ENCODE results near the gene TIE1. TPM values are rescaled to one million over a fixed set of nuclear protein-coding genes. Genes with fewer than 3 reads are reported as not detected.

The TIE1 gene
- total and polyA plus RNA-seq, 2 experiments from 2014 or later = 5.0 TPM; not detected in 1

- H3K36me3 ChIP-seq = no peaks in the 10 kb centered on the region
- peak in 1 of 2 donors; percentile 39 for DNase-seq (ENCODE audit: low read depth in 1 of 2, low spot score in 1 of 2)
Measured at GRCh38 chr1:43348343-43348808, 47.6 kb downstream of the TIE1 start.

GRCh38 chr1:43348809-43349593 lies 48.2 kb downstream of the TIE1 start:
- Histone ChIP-seq H3K27ac (peak overlapping the region; percentile 97), H3K4me3 (peak overlapping the region; percentile 38), H3K27me3 (no peaks in the 10 kb centered on the region), H3K9me3 (ENCODE audit: low read depth) (no peaks in the 10 kb centered on the region), H3K4me1 (ENCODE audit: low read depth) (peaks cover 31% of the 10 kb centered on the region), H3K36me3 (no peaks in the 10 kb centered on the region)
- DNase-seq (ENCODE audit: low read depth in 1 of 2, low spot score in 1 of 2) = peak; percentile 78 to 95
- no peak for TF ChIP-seq CTCF (IDR thresholded peaks at IDR 0.05; ENCODE audit: low read depth, low read length)

More at GRCh38 chr1:43348343-43348808, 47.6 kb downstream of the TIE1 start:
- Histone ChIP-seq H3K27me3 (no peaks in the 10 kb centered on the region), H3K27ac (peak overlapping the region; percentile 97), H3K4me3 (peak overlapping the region; percentile 38), H3K9me3 (ENCODE audit: low read depth) (no peaks in the 10 kb centered on the region), H3K4me1 (ENCODE audit: low read depth) (peaks cover 34% of the 10 kb centered on the region)
- no peak for TF ChIP-seq CTCF (IDR thresholded peaks at IDR 0.05; ENCODE audit: low read depth, low read length)

- Histone ChIP-seq H3K27ac (peak overlapping the region; percentile 97), H3K4me3 (peak overlapping the region; percentile 38), H3K9me3 (ENCODE audit: low read depth) (no peaks in the 10 kb centered on the region), H3K36me3 (no peaks in the 10 kb centered on the region), H3K4me1 (ENCODE audit: low read depth) (peaks cover 24% of the 10 kb centered on the region), H3K27me3 (no peaks in the 10 kb centered on the region)
- no peak for TF ChIP-seq CTCF (IDR thresholded peaks at IDR 0.05; ENCODE audit: low read depth, low read length)
- DNase-seq (ENCODE audit: low read depth in 1 of 2, low spot score in 1 of 2) = peak; percentile 37 to 78
Measured at GRCh38 chr1:43349594-43350306, 49.0 kb downstream of the TIE1 start.

GRCh38 chr1:43350976-43351375 lies 50.2 kb downstream of the TIE1 start:
- Histone ChIP-seq H3K9me3 (ENCODE audit: low read depth) (no peaks in the 10 kb centered on the region), H3K36me3 (no peaks in the 10 kb centered on the region), H3K27ac (no peak overlapping the region), H3K27me3 (no peaks in the 10 kb centered on the region), H3K4me3 (no peak overlapping the region), H3K4me1 (ENCODE audit: low read depth) (peaks cover 12% of the 10 kb centered on the region)
- no peak for DNase-seq (ENCODE audit: low read depth in 1 of 2, low spot score in 1 of 2)
- no peak for TF ChIP-seq CTCF (IDR thresholded peaks at IDR 0.05; ENCODE audit: low read depth, low read length)

- Histone ChIP-seq H3K9me3 (ENCODE audit: low read depth) (no peaks in the 10 kb centered on the region), H3K36me3 (no peaks in the 10 kb centered on the region), H3K4me3 (no peak overlapping the region), H3K27me3 (no peaks in the 10 kb centered on the region), H3K4me1 (ENCODE audit: low read depth) (peaks cover 11% of the 10 kb centered on the region), H3K27ac (no peak overlapping the region)
- TF ChIP-seq CTCF (IDR thresholded peaks at IDR 0.05; ENCODE audit: low read depth, low read length) = no peak
- DNase-seq (ENCODE audit: low read depth in 1 of 2, low spot score in 1 of 2) = no peak
Measured at GRCh38 chr1:43351421-43352350, 50.9 kb downstream of the TIE1 start.

Data from cardiac muscle cell (in vitro differentiated cells and primary cell).